AG09319 (cell line): ENCODE measurements around the gene PRKG1.

Experiments
- DNase-seq: peaks from one replicate; pipeline ENCODE4 v3.0.0-alpha.2; 2010; ENCODE audit warnings: low read depth; ENCODE audit errors: extremely low read depth
- CTCF ChIP-seq: IDR thresholded peaks from 2 replicates; pipeline ENCODE4 v1.5.1; 2011; ENCODE audit warnings: low read depth, mild to moderate bottlenecking, inconsistent platforms, low read length, moderate library complexity

PRKG1 gene

GRCh38 chr10:52011118-52011517 is 936.8 kb downstream of the PRKG1 start:
- TF ChIP-seq CTCF, result no peak
- no peak for DNase-seq

GRCh38 chr10:52019077-52019555 is 944.8 kb downstream of the PRKG1 start:
- TF ChIP-seq CTCF, result no peak
- no peak for DNase-seq

GRCh38 chr10:52019656-52020055 is 945.4 kb downstream of the PRKG1 start:
- DNase-seq, result no peak
- TF ChIP-seq CTCF, result no peak

GRCh38 chr10:52020173-52020572 is 945.9 kb downstream of the PRKG1 start:
- TF ChIP-seq CTCF, result no peak
- DNase-seq, result no peak

GRCh38 chr10:52020702-52021101 is 946.4 kb downstream of the PRKG1 start:
- DNase-seq, result no peak
- TF ChIP-seq CTCF, result no peak

- no peak for TF ChIP-seq CTCF
- peak; percentile 49 for DNase-seq
These were observed 952.9 kb downstream of the PRKG1 start for GRCh38 chr10:52027055-52027705.

- no peak for TF ChIP-seq CTCF
These were observed 954.2 kb downstream of the PRKG1 start for GRCh38 chr10:52028523-52028858.

More at GRCh38 chr10:52028523-52028858, 954.2 kb downstream of the PRKG1 start:
- DNase-seq, result no peak
